ENCODE measurements around the gene ARMCX2. TPM values are rescaled to one million over a fixed set of nuclear protein-coding genes. Genes with fewer than 3 reads are reported as not detected.

Gene ARMCX2
- total RNA-seq, 1 experiment from 2014 or later = 4.4 TPM

- intact Hi-C loops (cut with micrococcal nuclease; ENCODE audit: unreplicated experiment) = no loop called here
Observed at GRCh38 chrX:101682723-101683122, 23.1 kb upstream of the ARMCX2 start.

GRCh38 chrX:101677028-101677427, 17.4 kb upstream of the ARMCX2 start:
- ChIA-PET CTCF (no interaction called here), POLR2A (ENCODE audit: unreplicated experiment) (no interaction called here)
- H3K4me3 ChIP-seq = no peak overlapping the region
- H3K4me2 ChIP-seq = no peak overlapping the region
- no peak for TF ChIP-seq EZH2 (IDR thresholded peaks at IDR 0.05; ENCODE audit: low read depth)
- no peak for TF ChIP-seq CTCF (conservative IDR thresholded peaks at IDR 0.05)
- no peak for DNase-seq
- H3K9me3 ChIP-seq (ENCODE audit: insufficient read depth, low read depth) = no peaks in the 10 kb centered on the region
- no peak overlapping the region for H2AFZ ChIP-seq
- no peaks in the 10 kb centered on the region for H3K9me2 ChIP-seq (ENCODE audit: insufficient read depth)
- BruUV-seq (replicated peaks) = no TSS peak
- no peaks in the 10 kb centered on the region for H3K79me2 ChIP-seq (ENCODE audit: low read depth)
- no peaks in the 10 kb centered on the region for H3K36me3 ChIP-seq (ENCODE audit: low read depth)
- intact Hi-C loops (cut with micrococcal nuclease; ENCODE audit: unreplicated experiment) = no loop called here
- no peaks in the 10 kb centered on the region for H3F3A ChIP-seq (ENCODE audit: insufficient read depth, low read depth)
- H3K27ac ChIP-seq = no peak overlapping the region
- H3K4me1 ChIP-seq (replicated peaks; ENCODE audit: insufficient read depth) = no peaks in the 10 kb centered on the region
- no peaks in the 10 kb centered on the region for H3K27me3 ChIP-seq (ENCODE audit: insufficient read depth, low read depth)
- no peaks in the 10 kb centered on the region for H4K20me1 ChIP-seq (ENCODE audit: insufficient read depth)

More at GRCh38 chrX:101682723-101683122, 23.1 kb upstream of the ARMCX2 start:
- no peak overlapping the region for H3K4me2 ChIP-seq
- no peaks in the 10 kb centered on the region for H3K79me2 ChIP-seq (ENCODE audit: low read depth)
- no peak overlapping the region for H3K27ac ChIP-seq
- H3K4me3 ChIP-seq = no peak overlapping the region
- H3F3A ChIP-seq (ENCODE audit: insufficient read depth, low read depth) = no peaks in the 10 kb centered on the region
- TF ChIP-seq EZH2 (IDR thresholded peaks at IDR 0.05; ENCODE audit: low read depth) (no peak), CTCF (conservative IDR thresholded peaks at IDR 0.05) (no peak)
- H3K9me2 ChIP-seq (ENCODE audit: insufficient read depth) = no peaks in the 10 kb centered on the region
- H3K9me3 ChIP-seq (ENCODE audit: insufficient read depth, low read depth) = no peaks in the 10 kb centered on the region
- no peaks in the 10 kb centered on the region for H3K36me3 ChIP-seq (ENCODE audit: low read depth)
- H3K27me3 ChIP-seq (ENCODE audit: insufficient read depth, low read depth) = peaks cover 11% of the 10 kb centered on the region; the same call in 1 of the 2 replicates
- no peaks in the 10 kb centered on the region for H3K4me1 ChIP-seq (replicated peaks; ENCODE audit: insufficient read depth)
- POLR2A ChIA-PET (ENCODE audit: unreplicated experiment) = no interaction called here
- H2AFZ ChIP-seq = no peak overlapping the region
- DNase-seq = no peak
- CTCF ChIA-PET = no interaction called here
- no peaks in the 10 kb centered on the region for H4K20me1 ChIP-seq (ENCODE audit: insufficient read depth)
- BruUV-seq (replicated peaks) = no TSS peak

- Histone ChIP-seq H3K79me2 (ENCODE audit: low read depth) (no peaks in the 10 kb centered on the region), H4K20me1 (ENCODE audit: insufficient read depth) (no peaks in the 10 kb centered on the region), H3K27me3 (ENCODE audit: insufficient read depth, low read depth) (no peaks in the 10 kb centered on the region), H2AFZ (no peak overlapping the region), H3K9me2 (ENCODE audit: insufficient read depth) (no peaks in the 10 kb centered on the region), H3K4me1 (replicated peaks; ENCODE audit: insufficient read depth) (no peaks in the 10 kb centered on the region), H3K9me3 (ENCODE audit: insufficient read depth, low read depth) (no peaks in the 10 kb centered on the region), H3K27ac (no peak overlapping the region), H3K36me3 (ENCODE audit: low read depth) (no peaks in the 10 kb centered on the region), H3K4me3 (no peak overlapping the region), H3K4me2 (no peak overlapping the region), H3F3A (ENCODE audit: insufficient read depth, low read depth) (no peaks in the 10 kb centered on the region)
- no peak for TF ChIP-seq EZH2 (IDR thresholded peaks at IDR 0.05; ENCODE audit: low read depth)
- TF ChIP-seq CTCF (conservative IDR thresholded peaks at IDR 0.05) = no peak
- intact Hi-C loops (cut with micrococcal nuclease; ENCODE audit: unreplicated experiment) = no loop called here
- no peak for DNase-seq
- POLR2A ChIA-PET (ENCODE audit: unreplicated experiment) = no interaction called here
- BruUV-seq (replicated peaks) = no TSS peak
- CTCF ChIA-PET = no interaction called here
Observed at GRCh38 chrX:101676571-101676970, 16.9 kb upstream of the ARMCX2 start.

All from PC-9 (cell line).